Esophagus muscularis mucosa (tissue), 4 donors: ENCODE results near the gene SH2D3A. TPM values are rescaled to one million over a fixed set of nuclear protein-coding genes. Genes with fewer than 3 reads are reported as not detected.

Source experiments
- DNase-seq: peaks from one replicate; pipeline ENCODE4 v3.0.0-alpha.2; 2017; ENCODE audit errors: extremely low spot score
- H3K27ac ChIP-seq, 4 donors: fragments of 200-600 bp; sonication (generic); replicated peaks in 1 of 4; 1 replicate in 3 of 4; 2 replicates in 1 of 4; pipeline ENCODE4 v1.5.1; 2016 to 2019; ENCODE audit warnings: mild to moderate bottlenecking in 1 of 4
- H3K27me3 ChIP-seq, 4 donors: fragments of 200-600 bp; sonication (generic); one replicate each; pipeline versions ENCODE4 v1.5.1 to v1.6.0; 2016 to 2019
- H3K36me3 ChIP-seq, 4 donors: fragments of 200-600 bp; sonication (generic); one replicate each; pipeline ENCODE4 v1.5.1; 2016 to 2019
- H3K4me1 ChIP-seq, 4 donors: fragments of 200-600 bp; sonication (generic); one replicate each; pipeline ENCODE4 v1.5.1; 2016 to 2019
- H3K4me3 ChIP-seq, 4 donors: fragments of 200-600 bp; sonication (generic); 1 replicate in 2 of 4; 2 replicates in 2 of 4; pipeline ENCODE4 v1.5.1; 2016 to 2019; ENCODE audit warnings: mild to moderate bottlenecking in 4 of 4, moderate library complexity in 1 of 4
- H3K9me3 ChIP-seq, 4 donors: fragments of 200-600 bp; sonication (generic); 1 replicate in 3 of 4; 2 replicates in 1 of 4; pipeline ENCODE4 v1.5.1; 2016 to 2019
- CTCF ChIP-seq, 3 experiments: fragments of 200-600 bp in 2 of 3; fragments of 450-650 bp in 1 of 3; sonication (generic) in 2 of 3; IDR thresholded peaks; one replicate each; pipeline ENCODE4 v1.5.1; 2017 to 2019; ENCODE audit warnings: antibody characterized with exemption in 3 of 3, mild to moderate bottlenecking in 2 of 3, moderate library complexity in 1 of 3
- EP300 ChIP-seq: sonication (generic); formaldehyde crosslinking; IDR thresholded peaks from one replicate; pipeline ENCODE4 v1.6.1; 2017; ENCODE audit warnings: antibody characterized with exemption
- POLR2A ChIP-seq: fragments of 450-650 bp; IDR thresholded peaks from one replicate; pipeline ENCODE4 v1.6.1; 2017; ENCODE audit warnings: antibody characterized with exemption, moderate library complexity, mild to moderate bottlenecking, low read depth
- POLR2AphosphoS5 ChIP-seq, 2 donors: sonication (generic); formaldehyde crosslinking; IDR thresholded peaks; one replicate each; pipeline ENCODE4 v1.6.1; 2017; ENCODE audit warnings: antibody characterized with exemption in 2 of 2
- WGBS: methylation state at CpG from one replicate; pipeline ENCODE4 v1.1.5; 2018; 5-methylcytosine and 5-hydroxymethylcytosine counted together
- intact Hi-C: fragments of 100-400 bp; cut with DNase I; formaldehyde crosslinking; loops from one replicate; pipeline ENCODE4 v1.15.1; 2023
- total RNA-seq, 4 donors: library from RNA; depleted of rRNA; stranded (reverse); fragments of >200 nt; gene quantifications; one replicate each; pipeline versions ENCODE4 v1.1.0 to v1.2.1, GENCODE V29; 2016

Gene SH2D3A
- total RNA-seq, 4 donors from 2014 or later: 0.33 to 0.34 TPM; not detected in 2

DNA sequence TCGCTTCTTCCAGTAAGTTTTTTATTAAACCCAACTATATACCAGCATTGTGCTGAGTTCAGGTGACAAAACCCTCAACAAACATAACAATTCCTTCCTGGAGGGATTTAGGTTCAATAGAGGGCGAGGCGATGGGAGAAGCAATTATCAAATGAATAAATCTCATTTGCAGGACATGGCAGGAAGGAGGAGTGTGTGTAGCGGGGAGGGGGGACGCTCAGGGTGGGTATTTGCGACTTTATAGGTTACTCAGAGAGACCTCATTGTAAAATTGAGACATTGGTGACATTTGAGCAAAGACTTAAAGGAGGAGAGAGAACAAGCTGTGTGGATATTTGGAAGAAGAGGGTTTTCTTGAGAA lies 50.6 kb downstream of the SH2D3A start:
- no peak overlapping the region for H3K27ac ChIP-seq
- no peak overlapping the region for H3K4me3 ChIP-seq
- no peak for TF ChIP-seq CTCF (IDR thresholded peaks at IDR 0.05)
- no peak for TF ChIP-seq POLR2AphosphoS5 (IDR thresholded peaks at IDR 0.05)
- TF ChIP-seq EP300: no peak
- TF ChIP-seq POLR2A: no peak
- H3K9me3 ChIP-seq: no peaks in the 10 kb centered on the region
- WGBS: 57% methylated on average over 6 of the region's 6 CpGs
- H3K4me1 ChIP-seq: peaks cover 0 to 10% (median 0%) of the 10 kb centered on the region in 4 donors
- H3K36me3 ChIP-seq: peaks cover 0 to 6% (median 2%) of the 10 kb centered on the region in 4 donors
- H3K27me3 ChIP-seq: peaks cover 0 to 60% (median 0%) of the 10 kb centered on the region in 4 donors
- intact Hi-C loops: no loop called here
- DNase-seq: no peak

GRCh38 chr19:6714749-6715555 lies 52.3 kb downstream of the SH2D3A start:
- no peak for DNase-seq
- WGBS: 87% methylated on average over 11 of the region's 11 CpGs

DNA sequence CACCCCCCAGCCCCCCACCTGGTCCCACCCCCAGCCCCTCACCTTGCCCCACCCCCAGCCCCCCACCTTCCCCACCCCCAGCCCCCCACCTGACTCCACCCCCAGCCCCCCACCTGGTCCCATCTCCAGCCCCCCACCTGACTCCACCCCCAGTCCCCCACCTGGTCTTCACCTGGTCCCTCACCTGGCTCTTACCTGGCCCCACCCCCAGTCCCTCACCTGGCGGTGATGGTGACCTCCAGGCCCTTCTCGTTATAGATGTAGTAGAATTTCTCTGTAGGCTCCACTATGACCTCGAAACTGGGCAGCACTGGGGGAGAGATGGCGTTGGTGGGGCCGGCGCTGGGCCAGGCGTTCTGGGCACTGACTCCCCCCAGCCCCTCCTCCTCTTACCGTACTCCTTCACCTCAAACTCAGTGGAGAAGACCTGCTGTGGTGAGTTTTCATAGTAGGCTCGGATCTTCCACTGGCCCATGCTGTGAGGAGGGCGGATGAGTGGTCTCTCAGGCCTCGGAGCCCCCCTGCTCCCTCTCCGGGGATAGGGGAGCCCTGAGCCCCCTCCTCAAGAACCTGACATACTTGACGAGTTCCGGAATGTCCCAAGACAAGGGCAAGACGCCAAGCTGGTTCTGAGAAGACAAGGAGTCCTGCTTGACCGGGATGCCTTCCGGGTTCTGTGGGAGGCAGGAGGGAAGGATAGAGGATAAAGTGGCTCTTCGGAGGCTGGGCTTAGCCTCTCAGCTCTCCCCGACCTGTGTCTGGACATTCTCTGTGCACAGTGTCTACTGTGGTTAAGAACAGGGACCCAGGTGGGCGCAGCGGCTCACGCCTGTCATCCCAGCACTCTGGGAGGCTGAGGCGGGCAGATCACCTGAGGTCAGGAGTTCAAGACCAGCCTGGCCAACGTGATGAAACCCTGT lies 53.2 kb downstream of the SH2D3A start:
- intact Hi-C loops: no loop called here
- Histone ChIP-seq H3K4me1 (peaks cover 0 to 12% (median 4%) of the 10 kb centered on the region in 4 donors), H3K4me3 (no peak overlapping the region), H3K27me3 (peaks cover 0 to 80% (median 3%) of the 10 kb centered on the region in 4 donors), H3K27ac (no peak overlapping the region), H3K9me3 (no peaks in the 10 kb centered on the region), H3K36me3 (peaks cover 0 to 6% (median 3%) of the 10 kb centered on the region in 4 donors)
- no peak for TF ChIP-seq POLR2AphosphoS5 (IDR thresholded peaks at IDR 0.05)
- TF ChIP-seq CTCF (IDR thresholded peaks at IDR 0.05): no peak
- TF ChIP-seq POLR2A: no peak
- TF ChIP-seq EP300: no peak
- no peak for DNase-seq
- 59% methylated on average over 18 of the region's 24 CpGs for WGBS

More at GRCh38 chr19:6714749-6715555, 52.3 kb downstream of the SH2D3A start:
- Histone ChIP-seq H3K36me3 (peaks cover 0 to 6% (median 3%) of the 10 kb centered on the region in 4 donors), H3K9me3 (no peaks in the 10 kb centered on the region), H3K27ac (no peak overlapping the region), H3K27me3 (peaks cover 0 to 76% (median 3%) of the 10 kb centered on the region in 4 donors), H3K4me3 (no peak overlapping the region), H3K4me1 (peaks cover 0 to 12% (median 4%) of the 10 kb centered on the region in 4 donors)
- intact Hi-C loops: no loop called here
- no peak for TF ChIP-seq CTCF (IDR thresholded peaks at IDR 0.05)
- TF ChIP-seq POLR2AphosphoS5 (IDR thresholded peaks at IDR 0.05): no peak
- no peak for TF ChIP-seq EP300
- TF ChIP-seq POLR2A: no peak

GRCh38 chr19:6712692-6713670 lies 54.3 kb downstream of the SH2D3A start:
- WGBS: 93% methylated on average over 20 of the region's 20 CpGs
- Histone ChIP-seq H3K27ac (no peak overlapping the region), H3K36me3 (peaks cover 0 to 6% (median under 1%) of the 10 kb centered on the region in 4 donors), H3K9me3 (no peaks in the 10 kb centered on the region), H3K4me3 (no peak overlapping the region), H3K27me3 (peaks cover 0 to 79% (median 3%) of the 10 kb centered on the region in 4 donors), H3K4me1 (peaks cover 0 to 12% (median 4%) of the 10 kb centered on the region in 4 donors)
- no peak for TF ChIP-seq CTCF (IDR thresholded peaks at IDR 0.05)
- TF ChIP-seq POLR2A: no peak
- no peak for TF ChIP-seq EP300
- TF ChIP-seq POLR2AphosphoS5 (IDR thresholded peaks at IDR 0.05): no peak
- intact Hi-C loops: no loop called here
- no peak for DNase-seq
